Lung (tissue), 12 donors: ENCODE data around the gene GAS6. TPM values are rescaled to one million over a fixed set of nuclear protein-coding genes. Genes with fewer than 3 reads are reported as not detected.
"Not testable (repeated sequence)": the region's sequence is repeated elsewhere in the genome, so short reads cannot be mapped to it uniquely, and the experiment has no call there.

Experiments
- ATAC-seq: fragments of 200-7000 bp; cut with Tn5 transposase; one replicate; pipeline ENCODE4 v1.9.1; 2020; ENCODE audit warnings: moderate number of reproducible peaks; ENCODE audit not compliant: insufficient read depth, low FRiP score
- DNase-seq, 3 donors: peaks; one replicate each; pipeline ENCODE4 v3.0.0-alpha.2; 2013 to 2017
- H3K27ac ChIP-seq, 2 donors: one replicate each; pipeline ENCODE4 v1.5.1; 2013; ENCODE audit warnings: mild to moderate bottlenecking in 2 of 2, moderate library complexity in 2 of 2, control low read depth in 1 of 2, inconsistent platforms in 1 of 2, low read depth in 1 of 2, low read length in 1 of 2
- H3K27me3 ChIP-seq, 3 donors: one replicate each; pipeline ENCODE4 v1.5.1; 2013; ENCODE audit warnings: low read length in 2 of 3; ENCODE audit not compliant: control insufficient read depth in 3 of 3, insufficient read depth in 3 of 3
- H3K36me3 ChIP-seq, 4 donors: one replicate each; pipeline ENCODE4 v1.5.1; 2013; ENCODE audit warnings: low read length in 4 of 4, mild to moderate bottlenecking in 1 of 4, moderate library complexity in 1 of 4; ENCODE audit not compliant: control insufficient read depth in 4 of 4, insufficient read depth in 4 of 4
- H3K4me1 ChIP-seq, 5 donors: one replicate each; pipeline ENCODE4 v1.5.1; 2013; ENCODE audit warnings: low read length in 5 of 5, mild to moderate bottlenecking in 2 of 5, moderate library complexity in 1 of 5; ENCODE audit not compliant: control insufficient read depth in 5 of 5, insufficient read depth in 5 of 5
- H3K4me3 ChIP-seq: one replicate; pipeline ENCODE4 v1.5.1; 2013; ENCODE audit warnings: mild to moderate bottlenecking, control low read depth, moderate library complexity
- H3K9ac ChIP-seq, 2 donors: one replicate each; pipeline ENCODE4 v1.5.1; 2013; ENCODE audit warnings: low read length in 2 of 2, control low read depth in 1 of 2; ENCODE audit not compliant: insufficient read depth in 1 of 2
- H3K9me3 ChIP-seq, 4 donors: one replicate each; pipeline ENCODE4 v1.5.1; 2013; ENCODE audit warnings: low read length in 3 of 4, mild to moderate bottlenecking in 1 of 4, moderate library complexity in 1 of 4; ENCODE audit not compliant: control insufficient read depth in 4 of 4, insufficient read depth in 3 of 4
- WGBS, 2 donors: extraction: QIAGEN DNeasy Blood & Tissue Kit; methylation state at CpG; one replicate each; pipeline ENCODE4 v1.1.7; 2013; 5-methylcytosine and 5-hydroxymethylcytosine counted together
- polyA plus RNA-seq, 2 donors: library from polyadenylated mRNA; stranded (reverse); fragments of 200-250 nt; gene quantifications; one replicate each; pipeline ENCODE4 v1.2.1, GENCODE V29; 2013
- total RNA-seq, 2 donors: library from RNA; depleted of rRNA in 1 of 2; stranded (reverse); fragments of >200 nt in 1 of 2; gene quantifications; one replicate each; pipeline ENCODE4 v1.2.1, GENCODE V29; 2014 to 2021
- TF ChIP-seq, protein P1 (sequence below): IDR thresholded peaks from 2 replicates; pipeline ENCODE4 v1.5.1; 2012; ENCODE audit warnings: mild to moderate bottlenecking; ENCODE audit errors: control extremely low read depth, extremely low read depth
- donor health status: control.
- donor health status: control.
- donor health status: Bipolar disorder and iron deficiency.
- donor health status: healthy.
- donor health status: DM: yes; HTN: yes; CAD: no.

GAS6 gene
- total and polyA plus RNA-seq, 4 donors = 61.8 to 107 (median 76.1) TPM

DNA sequence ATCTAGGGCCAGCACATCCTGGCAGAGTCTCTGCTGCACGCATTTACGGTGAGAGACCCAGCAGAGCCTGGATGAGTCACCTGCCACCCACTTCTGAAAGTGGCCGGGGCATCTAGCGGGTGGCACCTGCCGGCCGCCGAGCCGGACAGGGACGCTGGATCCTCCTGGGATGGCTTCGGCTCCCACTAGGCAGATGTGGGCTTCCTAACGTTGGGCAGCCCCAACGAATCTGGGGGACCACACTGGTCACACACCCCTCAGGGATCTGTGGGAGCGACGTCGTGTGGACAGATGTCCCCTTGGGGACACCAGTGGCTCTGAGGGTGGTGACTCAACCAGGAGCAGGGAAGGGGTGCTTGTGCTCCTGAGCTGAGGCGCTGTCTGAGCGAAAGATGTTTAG, 72.7 kb downstream of the GAS6 start:
- TF ChIP-seq, protein P1, sequence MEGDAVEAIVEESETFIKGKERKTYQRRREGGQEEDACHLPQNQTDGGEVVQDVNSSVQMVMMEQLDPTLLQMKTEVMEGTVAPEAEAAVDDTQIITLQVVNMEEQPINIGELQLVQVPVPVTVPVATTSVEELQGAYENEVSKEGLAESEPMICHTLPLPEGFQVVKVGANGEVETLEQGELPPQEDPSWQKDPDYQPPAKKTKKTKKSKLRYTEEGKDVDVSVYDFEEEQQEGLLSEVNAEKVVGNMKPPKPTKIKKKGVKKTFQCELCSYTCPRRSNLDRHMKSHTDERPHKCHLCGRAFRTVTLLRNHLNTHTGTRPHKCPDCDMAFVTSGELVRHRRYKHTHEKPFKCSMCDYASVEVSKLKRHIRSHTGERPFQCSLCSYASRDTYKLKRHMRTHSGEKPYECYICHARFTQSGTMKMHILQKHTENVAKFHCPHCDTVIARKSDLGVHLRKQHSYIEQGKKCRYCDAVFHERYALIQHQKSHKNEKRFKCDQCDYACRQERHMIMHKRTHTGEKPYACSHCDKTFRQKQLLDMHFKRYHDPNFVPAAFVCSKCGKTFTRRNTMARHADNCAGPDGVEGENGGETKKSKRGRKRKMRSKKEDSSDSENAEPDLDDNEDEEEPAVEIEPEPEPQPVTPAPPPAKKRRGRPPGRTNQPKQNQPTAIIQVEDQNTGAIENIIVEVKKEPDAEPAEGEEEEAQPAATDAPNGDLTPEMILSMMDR = no peak
- WGBS, 2 donors = 80 to 87% methylated on average over 17 of the region's 17 CpGs
- H3K4me3 ChIP-seq = no peak overlapping the region
- H3K4me1 ChIP-seq = no peaks in the 10 kb centered on the region
- H3K27ac ChIP-seq = no peak overlapping the region
- peaks cover 0 to 3% (median 0%) of the 10 kb centered on the region in 4 donors for H3K36me3 ChIP-seq
- H3K9me3 ChIP-seq = peaks cover 0 to 4% (median under 1%) of the 10 kb centered on the region in 4 donors
- no peak for DNase-seq
- no peak overlapping the region for H3K9ac ChIP-seq
- peaks cover 0 to under 1% (median 0%) of the 10 kb centered on the region in 3 donors for H3K27me3 ChIP-seq
- ATAC-seq = no peak

DNA sequence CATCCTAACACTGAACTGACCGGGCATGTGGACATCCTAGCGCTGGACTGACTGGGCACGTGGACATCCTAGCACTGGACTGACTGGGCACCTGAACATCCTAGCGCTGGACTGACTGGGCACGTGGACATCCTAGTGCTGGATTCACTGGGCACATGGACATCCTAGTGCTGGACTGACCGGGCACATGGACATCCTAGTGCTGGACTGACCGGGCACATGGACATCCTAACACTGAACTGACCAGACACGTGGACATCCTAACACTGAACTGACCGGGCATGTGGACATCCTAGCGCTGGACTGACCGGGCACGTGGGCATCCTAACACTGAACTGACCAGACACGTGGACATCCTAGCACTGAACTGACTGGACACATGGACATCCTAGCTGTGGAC, 73.9 kb downstream of the GAS6 start:
- not testable (repeated sequence) for H3K9ac ChIP-seq, DNase-seq

DNA sequence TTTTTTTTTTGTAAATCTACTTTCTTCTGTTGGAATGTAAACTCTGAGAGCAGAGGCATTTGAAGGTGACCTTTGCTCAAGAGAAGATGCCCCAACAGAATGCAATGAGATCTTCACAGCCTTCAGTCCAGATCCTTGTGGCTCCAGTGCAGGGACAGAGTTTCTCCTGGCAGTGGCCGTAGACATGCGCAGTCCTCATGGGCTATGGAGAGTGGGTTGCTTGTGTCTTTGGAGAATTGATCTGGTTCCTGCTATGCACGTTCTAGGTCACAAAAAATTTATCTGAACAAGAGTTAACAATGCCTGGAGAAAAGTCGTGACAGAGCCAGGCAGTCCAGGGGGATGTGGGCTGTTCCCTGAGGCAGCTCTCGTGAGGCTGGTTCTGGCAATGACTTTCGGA, 74.7 kb downstream of the GAS6 start:
- Histone ChIP-seq H3K27ac (no peak overlapping the region), H3K9ac (no peak overlapping the region), H3K4me3 (no peak overlapping the region), H3K27me3 (peaks cover 0 to 2% (median 0%) of the 10 kb centered on the region in 3 donors), H3K36me3 (peaks cover 0 to 2% (median 0%) of the 10 kb centered on the region in 4 donors), H3K4me1 (peaks cover 0 to 2% (median 0%) of the 10 kb centered on the region in 5 donors), H3K9me3 (peaks cover 0 to 9% (median 1%) of the 10 kb centered on the region in 4 donors)
- ATAC-seq (no peak), DNase-seq (no peak)
- WGBS, 2 donors = 80 to 93% methylated on average over 6 of the region's 6 CpGs
- TF ChIP-seq, protein P1 = no peak

More for the DNA sequence above, 73.9 kb downstream of the GAS6 start:
- ATAC-seq, H3K4me1 ChIP-seq, H3K4me3 ChIP-seq, H3K27me3 ChIP-seq, H3K9me3 ChIP-seq, H3K27ac ChIP-seq, H3K36me3 ChIP-seq: not testable (repeated sequence)
- WGBS, 2 donors = 84 to 92% methylated on average over 13 of the region's 13 CpGs

DNA sequence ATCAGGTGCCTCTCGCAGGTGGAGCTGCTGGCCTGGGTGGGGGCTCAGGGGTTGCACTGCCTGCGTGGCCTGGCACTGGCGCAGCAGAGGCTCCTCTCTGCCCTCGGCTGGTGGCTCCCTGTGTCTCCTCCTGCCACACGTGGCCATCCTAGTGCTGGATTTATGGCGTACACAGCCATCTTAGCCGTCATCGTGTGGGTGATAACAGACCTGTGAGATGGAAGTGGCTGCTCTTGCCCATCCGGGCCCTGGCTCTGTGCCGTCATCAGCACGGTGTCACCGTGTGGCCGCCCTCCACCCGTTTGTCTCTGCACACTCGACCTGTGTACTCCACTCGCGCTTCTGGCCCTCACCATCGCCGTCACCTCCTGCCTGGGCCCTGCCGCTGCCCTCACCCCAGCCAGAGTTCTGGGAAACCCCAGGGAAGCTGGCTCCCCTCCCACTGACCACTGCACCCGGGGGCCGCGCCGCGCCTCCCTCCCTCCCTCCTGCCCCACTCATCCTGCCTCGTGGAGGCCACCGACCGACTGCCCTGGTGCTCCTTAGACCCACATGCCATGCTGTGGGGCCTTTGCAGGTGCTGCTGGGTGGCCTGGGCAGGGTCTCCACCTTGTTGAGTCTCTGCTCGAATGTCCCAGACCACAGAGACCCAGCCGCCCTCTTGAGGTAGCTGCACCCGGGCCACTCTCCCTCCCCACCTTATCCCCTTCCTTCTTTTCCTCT, 75.3 kb downstream of the GAS6 start:
- no peak overlapping the region for H3K4me3 ChIP-seq
- 86 to 87% methylated on average over 28 to 31 of the region's 31 CpGs for WGBS, 2 donors
- H3K27ac ChIP-seq = no peak overlapping the region
- peaks cover 0 to 10% (median 1%) of the 10 kb centered on the region in 4 donors for H3K9me3 ChIP-seq
- ATAC-seq (no peak), DNase-seq (no peak)
- peaks cover 0 to 2% (median 0%) of the 10 kb centered on the region in 3 donors for H3K27me3 ChIP-seq
- H3K9ac ChIP-seq = no peak overlapping the region
- H3K36me3 ChIP-seq = peaks cover 0 to 2% (median 0%) of the 10 kb centered on the region in 4 donors
- peaks cover 0 to 2% (median 0%) of the 10 kb centered on the region in 5 donors for H3K4me1 ChIP-seq
- TF ChIP-seq, protein P1 = no peak
